ENCODE measurements around the gene FDX2.

The FDX2 gene

GRCh38 chr19:10290876-10291553 is 24.8 kb downstream of the FDX2 start:
- Histone ChIP-seq H3K9ac (ENCODE audit: low read length) (no peak overlapping the region), H3K79me2 (ENCODE audit: control insufficient read depth, insufficient read depth, low read length, poor library complexity) (no peaks in the 10 kb centered on the region), H3K27me3 (ENCODE audit: insufficient read depth, low read length) (peaks cover 92% of the 10 kb centered on the region), H3K18ac (ENCODE audit: low read length) (no peak overlapping the region), H3K14ac (ENCODE audit: low read length) (no peak overlapping the region), H3K4ac (ENCODE audit: low read depth, low read length) (no peak overlapping the region), H3K4me1 (ENCODE audit: control insufficient read depth in 1 of 2, insufficient read depth in 2 of 2, low read length in 2 of 2) (peaks cover 17 to 34% of the 10 kb centered on the region in 2 experiments), H4K12ac (ENCODE audit: low read depth, low read length) (no peak overlapping the region), H2AK5ac (ENCODE audit: low read length) (no peak overlapping the region), H3K4me2 (ENCODE audit: low read length) (peak overlapping the region; percentile 53), H4K91ac (ENCODE audit: low read depth, low read length) (no peak overlapping the region), H2AFZ (ENCODE audit: insufficient read depth, low read length, poor library complexity) (no peak overlapping the region), H3K36me3 (ENCODE audit: control insufficient read depth in 1 of 2, insufficient read depth in 2 of 2, low read length in 2 of 2) (no peaks in the 10 kb centered on the region), H2BK120ac (ENCODE audit: insufficient read depth, low read length, poor library complexity) (no peak overlapping the region), H3K27ac (ENCODE audit: low read depth, low read length) (no peak overlapping the region), H2BK12ac (ENCODE audit: low read length) (no peak overlapping the region), H3K4me3 (ENCODE audit: low read depth, low read length) (no peak overlapping the region), H3K79me1 (ENCODE audit: low read length) (no peaks in the 10 kb centered on the region), H2BK5ac (ENCODE audit: low read depth, low read length, poor library complexity) (no peak overlapping the region), H3K9me3 (ENCODE audit: insufficient read depth, low read depth, low read length) (peaks cover 52% of the 10 kb centered on the region), H4K8ac (ENCODE audit: low read depth, low read length) (no peak overlapping the region), H3K23ac (ENCODE audit: low read length) (no peak overlapping the region)
- peak in 1 of 2 donors; percentile 51 for DNase-seq
- WGBS (ENCODE audit: extremely low coverage, insufficient coverage, insufficient read length): no CpG with 5 or more reads among the region's 57 CpGs

GRCh38 chr19:10290357-10290875 is 25.4 kb downstream of the FDX2 start:
- Histone ChIP-seq H3K4me2 (ENCODE audit: low read length) (no peak overlapping the region), H3K79me2 (ENCODE audit: control insufficient read depth, insufficient read depth, low read length, poor library complexity) (no peaks in the 10 kb centered on the region), H2BK12ac (ENCODE audit: low read length) (no peak overlapping the region), H2AFZ (ENCODE audit: insufficient read depth, low read length, poor library complexity) (no peak overlapping the region), H2BK5ac (ENCODE audit: low read depth, low read length, poor library complexity) (no peak overlapping the region), H4K12ac (ENCODE audit: low read depth, low read length) (no peak overlapping the region), H3K9ac (ENCODE audit: low read length) (no peak overlapping the region), H3K4me1 (ENCODE audit: control insufficient read depth in 1 of 2, insufficient read depth in 2 of 2, low read length in 2 of 2) (peaks cover 17 to 28% of the 10 kb centered on the region in 2 experiments), H3K4me3 (ENCODE audit: low read depth, low read length) (no peak overlapping the region), H2AK5ac (ENCODE audit: low read length) (no peak overlapping the region), H4K8ac (ENCODE audit: low read depth, low read length) (no peak overlapping the region), H3K23ac (ENCODE audit: low read length) (no peak overlapping the region), H4K91ac (ENCODE audit: low read depth, low read length) (no peak overlapping the region), H3K18ac (ENCODE audit: low read length) (no peak overlapping the region), H3K27me3 (ENCODE audit: insufficient read depth, low read length) (peaks cover 86% of the 10 kb centered on the region), H3K9me3 (ENCODE audit: insufficient read depth, low read depth, low read length) (peaks cover 47% of the 10 kb centered on the region), H3K4ac (ENCODE audit: low read depth, low read length) (no peak overlapping the region), H2BK120ac (ENCODE audit: insufficient read depth, low read length, poor library complexity) (no peak overlapping the region), H3K79me1 (ENCODE audit: low read length) (no peaks in the 10 kb centered on the region), H3K14ac (ENCODE audit: low read length) (no peak overlapping the region), H3K36me3 (ENCODE audit: control insufficient read depth in 1 of 2, insufficient read depth in 2 of 2, low read length in 2 of 2) (no peaks in the 10 kb centered on the region), H3K27ac (ENCODE audit: low read depth, low read length) (no peak overlapping the region)
- WGBS (ENCODE audit: extremely low coverage, insufficient coverage, insufficient read length): no CpG with 5 or more reads among the region's 30 CpGs
- no peak for DNase-seq

GRCh38 chr19:10289836-10290356 is 25.9 kb downstream of the FDX2 start, which contains the start of gene ICAM5:
TSS of gene ICAM5 (plus strand) at chr19:10289952. CDS start at chr19:10290044, 92 bp downstream.
- WGBS (ENCODE audit: extremely low coverage, insufficient coverage, insufficient read length): no CpG with 5 or more reads among the region's 45 CpGs
- peak in 1 of 2 donors; percentile 26 for DNase-seq

GRCh38 chr19:10289167-10289835 is 26.5 kb downstream of the FDX2 start:
- no peak overlapping the region for H3K18ac ChIP-seq (ENCODE audit: low read length)
- no peak overlapping the region for H4K8ac ChIP-seq (ENCODE audit: low read depth, low read length)
- no peaks in the 10 kb centered on the region for H3K79me1 ChIP-seq (ENCODE audit: low read length)
- H3K9me3 ChIP-seq (ENCODE audit: insufficient read depth, low read depth, low read length): peaks cover 40% of the 10 kb centered on the region
- no peak overlapping the region for H3K27ac ChIP-seq (ENCODE audit: low read depth, low read length)
- no peak overlapping the region for H2BK120ac ChIP-seq (ENCODE audit: insufficient read depth, low read length, poor library complexity)
- DNase-seq: peak in 1 of 2 donors; percentile 60
- H3K27me3 ChIP-seq (ENCODE audit: insufficient read depth, low read length): peaks cover 75% of the 10 kb centered on the region
- H3K9ac ChIP-seq (ENCODE audit: low read length): no peak overlapping the region
- peaks cover 17 to 24% of the 10 kb centered on the region in 2 experiments for H3K4me1 ChIP-seq (ENCODE audit: control insufficient read depth in 1 of 2, insufficient read depth in 2 of 2, low read length in 2 of 2)
- H2BK12ac ChIP-seq (ENCODE audit: low read length): no peak overlapping the region
- H3K4me3 ChIP-seq (ENCODE audit: low read depth, low read length): no peak overlapping the region
- WGBS (ENCODE audit: extremely low coverage, insufficient coverage, insufficient read length): no CpG with 5 or more reads among the region's 50 CpGs
- no peak overlapping the region for H3K23ac ChIP-seq (ENCODE audit: low read length)
- H4K91ac ChIP-seq (ENCODE audit: low read depth, low read length): no peak overlapping the region
- H3K4me2 ChIP-seq (ENCODE audit: low read length): peak overlapping the region; percentile 46
- peak overlapping the region; percentile 27 for H2AFZ ChIP-seq (ENCODE audit: insufficient read depth, low read length, poor library complexity)
- H3K36me3 ChIP-seq (ENCODE audit: control insufficient read depth in 1 of 2, insufficient read depth in 2 of 2, low read length in 2 of 2): peaks cover 0 to 2% of the 10 kb centered on the region in 2 experiments
- H3K14ac ChIP-seq (ENCODE audit: low read length): no peak overlapping the region
- no peaks in the 10 kb centered on the region for H3K79me2 ChIP-seq (ENCODE audit: control insufficient read depth, insufficient read depth, low read length, poor library complexity)
- no peak overlapping the region for H3K4ac ChIP-seq (ENCODE audit: low read depth, low read length)
- no peak overlapping the region for H2BK5ac ChIP-seq (ENCODE audit: low read depth, low read length, poor library complexity)
- H2AK5ac ChIP-seq (ENCODE audit: low read length): no peak overlapping the region
- H4K12ac ChIP-seq (ENCODE audit: low read depth, low read length): no peak overlapping the region

More at GRCh38 chr19:10289836-10290356, 25.9 kb downstream of the FDX2 start, which contains the start of gene ICAM5:
- H3K4ac ChIP-seq (ENCODE audit: low read depth, low read length): no peak within 1 kb of the TSS
- H4K8ac ChIP-seq (ENCODE audit: low read depth, low read length): no peak within 1 kb of the TSS
- H2AFZ ChIP-seq (ENCODE audit: insufficient read depth, low read length, poor library complexity): peak within 1 kb of the TSS; percentile 27
- H3K4me3 ChIP-seq (ENCODE audit: low read depth, low read length): no peak within 1 kb of the TSS
- no peaks in the 10 kb centered on the region for H3K79me1 ChIP-seq (ENCODE audit: low read length)
- no peak within 1 kb of the TSS for H3K23ac ChIP-seq (ENCODE audit: low read length)
- peak within 1 kb of the TSS; percentile 46 for H3K4me2 ChIP-seq (ENCODE audit: low read length)
- H3K18ac ChIP-seq (ENCODE audit: low read length): no peak within 1 kb of the TSS
- H4K12ac ChIP-seq (ENCODE audit: low read depth, low read length): no peak within 1 kb of the TSS
- no peak within 1 kb of the TSS for H2BK120ac ChIP-seq (ENCODE audit: insufficient read depth, low read length, poor library complexity)
- no peak within 1 kb of the TSS for H3K27ac ChIP-seq (ENCODE audit: low read depth, low read length)
- no peak within 1 kb of the TSS for H2BK5ac ChIP-seq (ENCODE audit: low read depth, low read length, poor library complexity)
- peaks cover 43% of the 10 kb centered on the region for H3K9me3 ChIP-seq (ENCODE audit: insufficient read depth, low read depth, low read length)
- no peak within 1 kb of the TSS for H4K91ac ChIP-seq (ENCODE audit: low read depth, low read length)
- H3K4me1 ChIP-seq (ENCODE audit: control insufficient read depth in 1 of 2, insufficient read depth in 2 of 2, low read length in 2 of 2): peaks cover 17 to 24% of the 10 kb centered on the region in 2 experiments
- H3K14ac ChIP-seq (ENCODE audit: low read length): no peak within 1 kb of the TSS
- peaks cover 81% of the 10 kb centered on the region for H3K27me3 ChIP-seq (ENCODE audit: insufficient read depth, low read length)
- no peak within 1 kb of the TSS for H2BK12ac ChIP-seq (ENCODE audit: low read length)
- no peak within 1 kb of the TSS for H3K9ac ChIP-seq (ENCODE audit: low read length)
- H2AK5ac ChIP-seq (ENCODE audit: low read length): no peak within 1 kb of the TSS
- no peaks in the 10 kb centered on the region for H3K79me2 ChIP-seq (ENCODE audit: control insufficient read depth, insufficient read depth, low read length, poor library complexity)
- H3K36me3 ChIP-seq (ENCODE audit: control insufficient read depth in 1 of 2, insufficient read depth in 2 of 2, low read length in 2 of 2): peaks cover 0 to 2% of the 10 kb centered on the region in 2 experiments
